ENCODE measurements around the gene SAFB2. TPM values are rescaled to one million over a fixed set of nuclear protein-coding genes. Genes with fewer than 3 reads are reported as not detected.

The SAFB2 gene
- polyA plus RNA-seq, 1 donor from 2014 or later = 70.8 TPM

DNA sequence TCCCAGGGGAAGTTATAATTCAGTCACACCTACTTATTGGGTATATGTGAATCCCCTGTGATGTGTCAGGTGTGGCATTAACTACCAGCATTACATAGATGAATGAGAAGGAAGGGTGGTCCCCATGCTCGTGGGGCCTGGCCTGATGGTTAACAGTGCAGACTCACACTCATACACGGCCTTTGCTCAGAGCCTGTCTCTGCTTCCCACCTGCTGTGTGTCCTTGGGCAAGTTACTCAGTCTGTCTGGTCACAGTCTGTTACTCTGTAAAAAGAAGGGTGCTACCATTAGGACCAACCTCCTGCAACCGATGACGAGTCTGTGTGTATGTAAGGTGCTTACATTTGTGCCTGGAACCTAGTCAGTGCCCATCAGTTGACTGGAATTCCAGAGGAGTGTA, 24.1 kb upstream of the SAFB2 start:
- H3K27ac Mint-ChIP-seq = peak overlapping the region in 1 of 3 donors; percentile 59
- H3K36me3 Mint-ChIP-seq = peaks cover 8% of the 10 kb centered on the region
- H3K4me3 Mint-ChIP-seq = no peak overlapping the region
- H3K27me3 Mint-ChIP-seq = no peaks in the 10 kb centered on the region
- H3K4me1 Mint-ChIP-seq = peaks cover 7 to 14% (median 7%) of the 10 kb centered on the region in 3 donors
- H3K9me3 Mint-ChIP-seq = no peaks in the 10 kb centered on the region

DNA sequence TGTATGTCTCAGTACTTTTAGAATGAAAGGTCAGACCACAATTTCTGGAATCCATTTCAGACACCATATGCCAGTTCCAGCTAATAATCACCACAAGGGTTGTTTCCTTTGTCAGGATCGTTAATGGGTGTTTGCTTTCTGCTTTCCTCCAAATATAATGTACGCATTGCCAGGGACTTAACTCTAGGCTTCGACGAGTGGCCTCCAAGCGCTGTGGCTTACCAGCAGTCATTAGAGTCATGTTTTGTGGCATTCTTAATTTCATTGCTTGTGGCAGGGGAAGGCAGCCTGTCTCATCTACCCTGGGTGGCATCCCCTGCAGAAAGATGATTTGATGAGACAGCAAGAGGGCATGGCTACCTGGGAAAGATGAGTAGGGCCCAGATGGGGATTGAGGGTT, 22.8 kb upstream of the SAFB2 start:
- no peak overlapping the region for H3K27ac Mint-ChIP-seq
- H3K9me3 Mint-ChIP-seq = no peaks in the 10 kb centered on the region
- no peak overlapping the region for H3K4me3 Mint-ChIP-seq
- peaks cover 10 to 19% (median 10%) of the 10 kb centered on the region in 3 donors for H3K4me1 Mint-ChIP-seq
- H3K27me3 Mint-ChIP-seq = no peaks in the 10 kb centered on the region
- peaks cover 10% of the 10 kb centered on the region for H3K36me3 Mint-ChIP-seq

DNA sequence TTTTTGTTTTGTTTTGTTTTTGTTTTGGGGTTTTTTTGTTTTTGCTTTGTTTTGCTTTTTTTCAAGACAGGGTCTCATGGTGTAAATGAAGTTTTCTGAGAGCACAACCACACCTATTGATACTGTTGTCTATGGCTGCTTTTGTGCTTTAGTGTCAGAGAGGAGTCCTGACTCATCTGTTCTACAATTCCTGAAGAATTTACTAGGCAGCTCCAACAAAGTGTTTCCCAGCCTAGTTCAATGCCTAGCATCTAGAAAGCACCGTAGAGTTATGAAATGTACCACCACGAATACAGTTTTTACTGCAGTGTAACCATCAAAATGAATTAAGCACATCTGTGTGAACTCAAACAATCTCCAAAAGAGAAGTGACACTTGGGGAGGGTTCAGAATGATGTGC, 21.5 kb upstream of the SAFB2 start:
- Mint-ChIP-seq H3K27me3 (no peaks in the 10 kb centered on the region), H3K9me3 (no peaks in the 10 kb centered on the region), H3K4me1 (peaks cover 12 to 19% (median 12%) of the 10 kb centered on the region in 3 donors), H3K36me3 (peaks cover 10% of the 10 kb centered on the region), H3K4me3 (no peak overlapping the region), H3K27ac (peak overlapping the region in 1 of 3 donors; percentile 71)

DNA sequence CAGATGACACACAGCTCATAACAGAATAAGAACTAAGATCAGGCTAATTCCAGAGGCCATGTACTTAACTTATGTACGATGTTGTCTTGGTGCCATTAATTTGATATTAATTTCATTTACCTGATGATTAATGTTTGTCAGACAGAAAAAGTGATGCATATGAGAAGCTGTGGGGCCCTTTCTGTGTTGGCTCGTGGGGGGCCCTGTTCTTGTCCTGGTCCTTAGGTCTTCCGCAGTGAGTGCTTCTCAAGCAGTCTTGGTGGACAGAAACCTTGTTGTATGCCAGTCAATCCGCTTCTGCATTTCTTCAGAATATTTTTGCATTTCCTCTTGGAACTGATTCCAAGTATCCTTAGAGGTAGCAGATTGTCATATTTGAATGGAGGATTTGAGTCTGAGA, 20.5 kb upstream of the SAFB2 start:
- H3K27ac Mint-ChIP-seq = peak overlapping the region in 1 of 3 donors; percentile 71
- H3K27me3 Mint-ChIP-seq = no peaks in the 10 kb centered on the region
- peaks cover 12 to 16% (median 12%) of the 10 kb centered on the region in 3 donors for H3K4me1 Mint-ChIP-seq
- H3K36me3 Mint-ChIP-seq = peaks cover 7% of the 10 kb centered on the region
- no peak overlapping the region for H3K4me3 Mint-ChIP-seq
- no peaks in the 10 kb centered on the region for H3K9me3 Mint-ChIP-seq

DNA sequence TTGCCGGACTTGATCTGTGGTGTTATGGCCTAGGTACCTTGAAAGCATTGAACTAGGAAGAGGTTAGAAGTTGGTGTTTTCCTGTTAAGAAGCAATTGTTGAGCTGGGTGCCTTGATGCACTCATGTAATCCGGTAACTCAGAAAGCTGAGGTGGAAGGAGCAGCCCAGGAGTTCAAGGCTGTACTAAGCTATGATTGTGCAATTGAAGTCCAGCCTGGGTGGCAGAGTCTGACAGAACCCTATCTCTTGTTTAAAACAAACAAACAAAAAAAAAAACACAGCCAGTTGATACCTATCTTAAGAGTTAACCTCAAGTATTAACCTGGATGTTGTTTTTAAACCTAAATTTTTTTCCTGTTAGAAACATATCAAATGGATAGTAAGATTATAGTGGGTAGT, 19.6 kb upstream of the SAFB2 start:
- Mint-ChIP-seq H3K9me3 (no peaks in the 10 kb centered on the region), H3K27ac (no peak overlapping the region), H3K4me3 (no peak overlapping the region), H3K4me1 (peaks cover 15 to 18% (median 17%) of the 10 kb centered on the region in 3 donors), H3K36me3 (peaks cover 4% of the 10 kb centered on the region), H3K27me3 (no peaks in the 10 kb centered on the region)

DNA sequence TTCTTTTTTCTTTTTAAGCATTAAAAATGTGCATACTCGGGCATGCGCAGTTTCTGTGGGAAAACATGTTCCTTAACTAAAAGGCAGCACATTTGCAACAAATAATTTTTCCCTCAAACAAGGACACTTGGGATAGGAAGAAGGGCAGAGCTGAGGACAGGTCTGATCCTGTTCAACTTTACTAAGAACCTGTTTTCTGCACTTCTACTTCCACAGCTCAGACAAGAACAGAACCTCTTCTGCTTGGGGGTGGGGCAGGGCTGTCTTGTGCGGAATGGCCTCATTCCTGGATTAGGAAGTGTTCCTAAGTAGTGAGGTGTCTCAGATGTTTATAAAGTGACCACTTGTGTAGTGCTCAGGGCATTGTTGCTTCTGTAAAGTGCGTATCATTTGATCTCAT, 18.6 kb upstream of the SAFB2 start:
- Mint-ChIP-seq H3K4me1 (peaks cover 15 to 18% (median 17%) of the 10 kb centered on the region in 3 donors), H3K27ac (no peak overlapping the region), H3K9me3 (no peaks in the 10 kb centered on the region), H3K27me3 (no peaks in the 10 kb centered on the region), H3K4me3 (no peak overlapping the region), H3K36me3 (peaks cover 4% of the 10 kb centered on the region)

DNA sequence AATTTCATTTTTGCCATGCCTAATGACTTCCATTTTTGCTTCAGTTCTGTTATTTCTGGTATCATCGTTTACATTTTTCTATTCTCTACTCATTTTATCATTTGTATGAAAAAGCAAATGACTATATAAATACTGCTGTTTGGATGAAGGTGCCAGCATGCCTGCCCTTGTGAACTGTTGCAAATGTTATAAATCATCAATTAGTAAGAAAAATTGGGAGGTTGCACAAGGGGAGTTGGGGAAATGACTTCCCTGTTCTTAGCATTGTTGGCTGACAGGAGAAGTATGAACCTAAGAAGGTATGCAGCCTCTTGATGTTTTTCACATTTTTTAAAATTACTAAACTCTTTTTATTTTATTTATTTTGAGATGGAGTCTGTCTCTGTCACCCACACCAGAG, 15.4 kb upstream of the SAFB2 start:
- H3K27me3 Mint-ChIP-seq = no peaks in the 10 kb centered on the region
- no peaks in the 10 kb centered on the region for H3K9me3 Mint-ChIP-seq
- H3K27ac Mint-ChIP-seq = no peak overlapping the region
- no peak overlapping the region for H3K4me3 Mint-ChIP-seq
- H3K36me3 Mint-ChIP-seq = peaks cover 4% of the 10 kb centered on the region
- H3K4me1 Mint-ChIP-seq = peaks cover 15 to 23% (median 19%) of the 10 kb centered on the region in 3 donors

DNA sequence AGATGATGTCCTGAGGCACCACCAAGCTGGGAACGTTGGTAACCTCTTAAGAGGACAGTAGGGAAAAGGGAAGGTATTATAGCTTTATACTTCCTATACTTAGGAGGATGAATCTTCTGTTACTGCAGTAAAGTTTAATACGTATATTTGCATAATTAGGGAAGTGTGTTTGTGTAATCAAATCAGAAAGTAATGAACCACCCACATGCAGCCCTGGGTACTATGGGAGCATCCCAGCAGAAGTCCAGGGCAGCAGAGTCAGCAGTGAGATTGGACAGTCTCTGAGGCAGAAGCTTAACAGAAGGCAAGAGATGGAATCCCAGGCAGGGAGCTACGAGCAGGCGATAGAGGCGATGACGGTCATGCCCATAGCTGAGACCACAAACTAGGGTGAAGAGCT, 12.9 kb upstream of the SAFB2 start:
- Mint-ChIP-seq H3K9me3 (no peaks in the 10 kb centered on the region), H3K4me3 (peak overlapping the region in 1 of 4 donors; percentile 5), H3K4me1 (peaks cover 27 to 37% (median 28%) of the 10 kb centered on the region in 3 donors), H3K36me3 (peaks cover 2% of the 10 kb centered on the region), H3K27me3 (no peaks in the 10 kb centered on the region), H3K27ac (peak overlapping the region in 2 of 3 donors; percentile 18 to 55)

DNA sequence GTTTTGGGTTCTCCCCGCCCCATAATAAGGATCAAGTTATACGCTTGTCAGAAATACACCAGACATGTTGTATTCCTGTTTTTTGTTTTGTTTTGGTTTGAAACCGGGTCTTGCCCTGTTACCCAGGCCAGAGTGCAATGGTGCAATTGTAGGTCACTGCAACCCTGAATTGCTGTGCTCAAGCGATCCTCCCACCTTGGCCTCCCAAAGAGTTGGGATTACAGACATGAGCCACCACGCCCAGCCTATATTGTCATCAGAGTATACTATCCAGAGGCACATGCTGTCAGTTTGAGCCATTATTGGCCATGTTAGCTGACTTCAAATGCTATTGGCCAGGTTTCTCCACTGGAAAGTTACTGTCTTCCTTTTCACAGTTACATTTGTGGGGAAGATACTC, 10.1 kb upstream of the SAFB2 start:
- no peaks in the 10 kb centered on the region for H3K27me3 Mint-ChIP-seq
- peaks cover 38 to 46% (median 42%) of the 10 kb centered on the region in 3 donors for H3K4me1 Mint-ChIP-seq
- peaks cover 3% of the 10 kb centered on the region for H3K36me3 Mint-ChIP-seq
- H3K9me3 Mint-ChIP-seq = no peaks in the 10 kb centered on the region
- H3K27ac Mint-ChIP-seq = peak overlapping the region in 1 of 3 donors; percentile 71
- H3K4me3 Mint-ChIP-seq = peak overlapping the region in 1 of 4 donors; percentile 35

DNA sequence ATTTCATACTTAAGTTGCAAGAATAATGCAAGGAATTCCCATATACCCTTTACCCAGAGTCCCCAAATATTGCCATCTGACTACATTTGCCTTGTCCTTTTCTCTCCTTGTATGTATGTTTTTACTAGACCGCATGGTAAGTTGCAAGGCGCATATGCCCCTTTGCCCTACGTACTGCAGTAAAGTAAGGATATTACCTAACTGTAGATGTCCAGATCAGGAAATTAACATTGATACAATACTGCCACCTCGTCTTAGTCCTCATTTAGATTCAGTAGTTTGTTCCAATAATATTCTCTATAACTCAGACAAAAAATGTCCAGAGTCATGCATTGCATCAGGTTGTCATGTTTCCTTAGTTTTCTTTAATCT, 9.7 kb upstream of the SAFB2 start:
- H3K27me3 Mint-ChIP-seq = no peaks in the 10 kb centered on the region
- peak overlapping the region in 2 of 4 donors; percentile 1 to 31 for H3K4me3 Mint-ChIP-seq
- peaks cover 5% of the 10 kb centered on the region for H3K36me3 Mint-ChIP-seq
- peak overlapping the region in 1 of 3 donors; percentile 71 for H3K27ac Mint-ChIP-seq
- no peaks in the 10 kb centered on the region for H3K9me3 Mint-ChIP-seq
- peaks cover 39 to 47% (median 46%) of the 10 kb centered on the region in 3 donors for H3K4me1 Mint-ChIP-seq

DNA sequence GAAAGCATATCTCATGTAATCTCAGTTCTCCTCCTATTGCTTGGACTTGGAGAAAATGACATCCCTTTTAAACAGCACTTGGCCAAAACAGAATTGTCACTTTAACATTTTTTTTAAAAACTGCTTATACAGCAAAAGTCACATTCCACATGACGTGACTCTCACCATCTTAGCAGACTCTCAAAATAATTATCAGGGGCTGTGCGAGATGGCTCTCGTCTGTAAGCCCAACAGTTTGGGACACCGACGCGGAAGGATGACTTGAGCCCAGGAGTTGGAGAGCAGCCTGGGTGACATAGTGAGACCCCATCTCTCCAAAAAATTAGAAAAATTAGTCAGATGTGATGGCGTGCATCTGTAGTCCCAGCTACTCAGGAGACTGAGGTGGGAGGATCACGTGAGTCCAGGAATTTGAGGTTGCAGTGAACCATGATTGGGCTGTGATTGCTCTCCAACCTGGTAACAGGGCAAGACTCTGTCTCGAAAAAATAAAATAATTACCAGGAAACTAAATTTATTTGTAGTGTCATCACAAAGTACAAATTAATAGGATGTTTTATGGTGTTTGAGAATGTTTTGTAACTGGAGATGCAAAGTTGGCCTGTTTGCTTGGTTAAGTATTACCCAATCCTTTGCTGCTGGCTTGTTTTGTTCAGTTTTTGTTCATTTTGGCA, 9.1 kb upstream of the SAFB2 start:
- Mint-ChIP-seq H3K27ac (peak overlapping the region in 2 of 3 donors; percentile 28 to 71), H3K36me3 (peaks cover 5% of the 10 kb centered on the region), H3K9me3 (no peaks in the 10 kb centered on the region), H3K4me1 (peaks cover 40 to 48% (median 46%) of the 10 kb centered on the region in 3 donors), H3K27me3 (no peaks in the 10 kb centered on the region), H3K4me3 (peak overlapping the region in 3 of 4 donors; percentile 1 to 32 (median 31))

DNA sequence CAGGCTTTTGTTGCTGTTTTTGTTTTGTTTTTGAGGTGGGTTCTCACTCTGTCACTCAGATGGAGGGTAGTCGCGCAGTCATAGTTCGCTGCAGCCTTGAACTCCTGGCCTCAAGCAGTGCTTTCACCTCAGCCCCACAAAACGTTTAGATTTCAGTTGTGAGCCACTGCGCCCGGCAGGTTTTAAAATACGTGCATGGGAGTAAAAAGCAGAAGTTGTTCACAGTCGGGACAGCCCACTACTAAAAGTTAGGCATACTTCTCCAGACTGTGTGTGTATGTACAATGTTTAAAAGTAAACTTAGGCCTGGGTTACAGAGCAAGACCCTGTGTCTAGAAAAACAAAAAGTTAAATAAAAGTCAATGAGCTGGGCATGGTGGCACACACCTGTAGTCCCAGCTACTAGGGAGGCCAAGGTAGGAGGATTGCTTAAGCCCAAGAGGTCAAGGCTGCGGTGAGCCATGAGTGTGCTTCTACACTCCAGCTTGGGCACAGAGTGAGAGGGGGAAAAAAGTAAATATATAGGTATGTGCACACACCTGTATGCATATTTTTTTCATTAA, 6.4 kb upstream of the SAFB2 start:
- no peaks in the 10 kb centered on the region for H3K27me3 Mint-ChIP-seq
- H3K27ac Mint-ChIP-seq = peak overlapping the region; percentile 81 to 94 (median 91)
- H3K4me3 Mint-ChIP-seq = peak overlapping the region; percentile 39 to 87 (median 70)
- no peaks in the 10 kb centered on the region for H3K9me3 Mint-ChIP-seq
- H3K4me1 Mint-ChIP-seq = peaks cover 47 to 63% (median 52%) of the 10 kb centered on the region in 3 donors
- H3K36me3 Mint-ChIP-seq = peaks cover 4% of the 10 kb centered on the region

DNA sequence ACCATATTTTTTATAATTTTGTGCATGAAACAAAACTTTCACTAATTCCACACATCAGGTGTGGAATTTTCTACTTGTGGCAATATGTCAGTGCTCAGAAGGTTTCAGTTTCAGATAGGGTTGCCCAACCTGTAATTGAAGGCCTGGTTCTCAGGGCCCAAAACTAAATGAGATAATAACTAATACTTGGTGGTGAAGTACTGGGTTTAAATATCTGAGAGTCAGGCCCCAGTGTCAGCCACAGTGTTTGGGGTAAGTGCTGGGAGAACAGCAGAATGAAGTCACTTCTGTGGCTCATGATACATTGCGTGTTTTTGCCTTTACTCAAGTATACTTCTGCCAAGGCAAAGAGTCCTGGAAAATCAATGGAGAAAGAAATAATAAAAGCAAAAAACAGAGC, 5.9 kb upstream of the SAFB2 start:
- H3K4me3 Mint-ChIP-seq = peak overlapping the region; percentile 39 to 87 (median 70)
- H3K9me3 Mint-ChIP-seq = no peaks in the 10 kb centered on the region
- no peaks in the 10 kb centered on the region for H3K27me3 Mint-ChIP-seq
- H3K27ac Mint-ChIP-seq = peak overlapping the region; percentile 81 to 94 (median 91)
- peaks cover 4% of the 10 kb centered on the region for H3K36me3 Mint-ChIP-seq
- H3K4me1 Mint-ChIP-seq = peaks cover 46 to 61% (median 52%) of the 10 kb centered on the region in 3 donors

DNA sequence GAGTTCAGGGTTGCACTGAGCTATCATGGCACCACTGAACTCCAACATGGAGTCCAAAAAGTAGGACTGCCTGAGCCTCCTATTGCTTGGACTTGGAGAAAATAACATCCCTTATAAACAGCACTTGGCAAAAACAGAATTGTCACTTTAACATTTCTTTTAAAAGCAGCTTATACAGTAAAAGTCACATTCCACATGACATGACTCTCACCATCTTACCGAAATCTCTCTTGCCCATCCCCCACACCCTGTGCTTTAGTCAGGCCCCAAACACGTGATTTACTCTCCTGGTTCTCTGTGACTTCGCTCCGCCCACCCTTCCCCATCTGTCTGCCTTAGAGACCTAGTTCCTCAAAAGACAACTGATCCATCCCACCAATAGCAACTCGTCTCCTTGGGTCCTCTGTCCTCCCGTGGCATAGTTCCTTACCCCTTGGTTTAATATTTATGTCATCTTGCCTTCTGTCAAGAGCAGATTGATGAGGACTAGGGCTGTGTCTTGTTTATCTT, 4.9 kb upstream of the SAFB2 start:
- Mint-ChIP-seq H3K9me3 (no peaks in the 10 kb centered on the region), H3K27me3 (no peaks in the 10 kb centered on the region), H3K4me3 (peak overlapping the region; percentile 10 to 67 (median 53)), H3K36me3 (peaks cover 4% of the 10 kb centered on the region), H3K27ac (peak overlapping the region; percentile 17 to 99 (median 87)), H3K4me1 (peaks cover 50 to 54% (median 54%) of the 10 kb centered on the region in 3 donors)

DNA sequence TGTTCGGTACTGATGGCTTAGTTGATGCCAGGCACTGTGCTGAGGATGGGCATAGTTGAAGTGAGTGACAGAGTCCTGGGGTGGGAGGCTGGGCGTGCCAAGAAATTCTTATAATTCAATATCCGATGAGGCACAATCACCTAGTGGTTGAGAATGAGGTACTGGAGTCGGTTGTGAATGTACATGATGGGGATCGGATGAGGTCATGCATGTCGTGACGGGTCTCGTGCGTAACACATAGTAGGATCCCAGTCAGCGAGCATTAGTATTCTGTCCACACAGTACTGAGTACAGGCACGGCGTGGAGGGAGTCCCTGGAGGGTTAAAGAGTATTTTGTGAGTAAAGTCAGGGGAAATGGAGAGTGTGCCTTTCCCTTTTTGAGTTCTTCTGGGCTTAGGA, 3.1 kb upstream of the SAFB2 start:
- H3K9me3 Mint-ChIP-seq = no peaks in the 10 kb centered on the region
- peaks cover 4% of the 10 kb centered on the region for H3K36me3 Mint-ChIP-seq
- peak overlapping the region; percentile 63 to 99 (median 83) for H3K27ac Mint-ChIP-seq
- peaks cover 47 to 50% (median 50%) of the 10 kb centered on the region in 3 donors for H3K4me1 Mint-ChIP-seq
- peak overlapping the region; percentile 77 to 99 (median 97) for H3K4me3 Mint-ChIP-seq
- no peaks in the 10 kb centered on the region for H3K27me3 Mint-ChIP-seq

Measured in IgD-negative memory B cell (primary cell).